GM21526 (cell line): ENCODE data around the gene FAT1.

Source experiments
- ATAC-seq: cut with Tn5 transposase; IDR thresholded peaks from one replicate; pipeline ENCODE4 v1.9.1; 2021; ENCODE audit warnings: moderate library complexity; ENCODE audit not compliant: unreplicated experiment, low FRiP score

Gene FAT1

GRCh38 chr4:186755550-186756519, 32.2 kb upstream of the FAT1 start:
- no peak for ATAC-seq

GRCh38 chr4:186754976-186755375, 31.3 kb upstream of the FAT1 start:
- ATAC-seq, result no peak

DNA sequence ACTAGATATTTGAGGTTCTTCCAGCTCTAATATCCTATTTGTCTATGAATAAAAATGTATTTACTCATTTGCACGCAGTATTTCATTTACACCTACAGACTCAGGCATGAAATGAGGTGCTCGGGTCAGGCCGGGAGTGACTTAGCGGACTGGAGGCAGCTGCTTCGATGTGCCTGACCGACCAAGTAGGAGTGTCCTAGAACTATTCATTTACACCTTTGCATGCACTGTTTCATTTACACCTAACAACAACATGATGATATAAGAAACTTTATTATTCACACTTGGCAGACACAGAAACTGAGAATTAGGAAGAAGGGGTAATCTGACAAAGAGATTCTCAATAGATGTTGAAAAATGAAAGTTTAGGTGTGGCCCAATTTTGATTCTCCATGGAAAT, 28.7 kb upstream of the FAT1 start:
- no peak for ATAC-seq

DNA sequence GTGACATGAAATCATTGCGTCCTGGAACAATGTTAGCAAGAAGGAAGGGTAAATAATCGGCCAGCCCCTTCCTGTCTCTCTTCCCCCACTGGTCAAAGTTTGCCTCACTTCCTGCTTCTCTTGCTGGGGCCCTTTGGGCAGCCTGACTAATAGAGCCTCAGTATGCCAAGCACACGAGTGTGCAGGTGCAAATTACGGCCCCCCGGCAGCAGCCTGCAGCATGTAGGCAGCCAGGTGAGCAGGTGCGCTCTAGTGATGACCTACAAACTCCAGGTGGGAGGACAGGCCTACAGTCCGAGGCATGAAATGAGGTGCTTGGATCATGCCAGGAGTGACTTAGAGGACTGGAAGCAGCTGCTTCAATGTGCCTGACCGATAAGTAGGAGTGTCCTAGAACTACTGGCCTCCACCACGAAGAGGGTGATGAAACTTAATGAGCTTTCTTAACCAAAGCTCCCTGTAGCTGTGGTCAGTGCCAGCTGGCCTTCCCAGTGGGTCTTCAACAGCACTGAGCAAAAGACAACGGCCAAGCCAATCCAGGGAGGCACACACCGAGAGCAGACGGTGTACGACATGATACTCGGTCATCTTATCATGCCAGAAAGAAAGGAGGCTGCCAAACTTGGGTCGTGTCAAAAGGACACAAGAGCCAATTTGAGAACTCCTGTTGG, 26.1 kb upstream of the FAT1 start:
- ATAC-seq, result no peak

DNA sequence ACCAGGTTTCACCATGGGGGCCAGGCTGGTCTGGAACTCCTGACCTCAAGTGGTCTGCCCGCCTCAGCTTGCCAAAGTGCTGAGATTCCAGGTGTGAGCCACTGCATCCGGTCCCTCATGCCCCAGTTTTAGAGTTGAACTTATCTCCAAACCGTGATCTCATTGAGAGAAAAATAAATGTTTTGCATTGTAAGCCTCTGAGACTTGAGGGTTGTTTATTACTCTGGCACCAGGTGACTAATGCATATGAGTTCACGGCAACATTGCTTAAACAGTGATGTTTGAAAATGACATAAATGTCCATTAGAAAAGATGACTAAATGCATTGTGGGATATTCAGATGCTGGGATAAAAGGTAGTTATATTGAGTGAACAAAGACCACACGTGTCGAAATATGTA, 22.9 kb upstream of the FAT1 start:
- ATAC-seq, result no peak

- no peak for ATAC-seq
These were observed 19.6 kb upstream of the FAT1 start for GRCh38 chr4:186743261-186743660.

- ATAC-seq, result no peak
These were observed 17.2 kb upstream of the FAT1 start for GRCh38 chr4:186740822-186741221.

GRCh38 chr4:186739802-186740434, 16.3 kb upstream of the FAT1 start:
- ATAC-seq, result no peak

GRCh38 chr4:186739317-186739716, 15.7 kb upstream of the FAT1 start:
- no peak for ATAC-seq

GRCh38 chr4:186738421-186738820, 14.8 kb upstream of the FAT1 start:
- ATAC-seq, result no peak

GRCh38 chr4:186737427-186737826, 13.8 kb upstream of the FAT1 start:
- no peak for ATAC-seq

DNA sequence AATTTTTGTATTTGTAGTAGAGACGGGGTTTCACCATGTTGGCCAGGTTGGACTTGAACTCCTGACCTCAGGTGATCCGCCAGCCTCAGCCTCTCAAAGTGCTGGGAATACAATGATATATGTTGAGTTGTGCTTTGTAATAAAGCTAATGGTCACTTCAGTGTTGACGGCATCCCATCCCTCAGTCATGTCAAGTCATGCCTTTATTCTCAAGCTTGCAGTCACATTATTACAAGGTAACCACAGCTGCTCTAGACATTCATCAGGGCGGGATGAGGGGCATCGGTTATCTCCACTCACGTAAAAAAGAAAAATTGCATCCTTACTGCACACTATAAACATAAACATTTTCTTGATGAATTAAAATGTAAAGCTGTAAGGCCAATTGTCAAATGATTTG, 12.8 kb upstream of the FAT1 start:
- no peak for ATAC-seq

GRCh38 chr4:186734251-186734650, 10.6 kb upstream of the FAT1 start:
- no peak for ATAC-seq

DNA sequence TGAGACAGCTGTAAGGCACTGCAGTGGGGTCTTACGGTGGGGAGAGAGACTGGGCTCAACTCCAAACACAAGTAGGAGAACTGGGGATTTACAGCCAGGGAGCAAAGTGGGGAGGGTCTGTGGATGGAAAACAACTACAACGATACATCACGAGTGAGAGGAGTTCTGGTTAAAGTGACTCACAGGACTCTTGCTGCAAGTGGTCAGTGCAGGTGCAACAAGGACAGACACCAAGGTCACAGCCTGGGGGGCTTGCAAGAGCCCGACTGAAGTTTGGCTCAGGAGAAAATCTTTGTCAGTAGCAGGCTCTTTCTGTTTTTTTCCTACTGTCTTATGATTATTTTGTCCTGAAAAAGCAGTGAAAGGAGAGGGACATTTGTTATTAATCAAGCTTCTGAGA, 10.1 kb upstream of the FAT1 start:
- ATAC-seq, result no peak

- no peak for ATAC-seq
These were observed 7.0 kb upstream of the FAT1 start for GRCh38 chr4:186730621-186731020.

GRCh38 chr4:186729856-186730255, 6.2 kb upstream of the FAT1 start:
- ATAC-seq, result no peak

- ATAC-seq, result no peak
These were observed 5.1 kb upstream of the FAT1 start for GRCh38 chr4:186728631-186729271.

GRCh38 chr4:186727977-186728519, 4.4 kb upstream of the FAT1 start:
- ATAC-seq, result no peak

- no peak for ATAC-seq
These were observed 3.7 kb upstream of the FAT1 start for GRCh38 chr4:186727169-186727976.
